GM12801 (cell line): ENCODE results near the gene MGST3.

ENCODE experiments used
- CTCF ChIP-seq: IDR thresholded peaks from one replicate; pipeline ENCODE4 v1.5.1; 2011; ENCODE audit warnings: control low read depth; ENCODE audit not compliant: insufficient read length; ENCODE audit errors: extremely low read depth

Gene MGST3

DNA sequence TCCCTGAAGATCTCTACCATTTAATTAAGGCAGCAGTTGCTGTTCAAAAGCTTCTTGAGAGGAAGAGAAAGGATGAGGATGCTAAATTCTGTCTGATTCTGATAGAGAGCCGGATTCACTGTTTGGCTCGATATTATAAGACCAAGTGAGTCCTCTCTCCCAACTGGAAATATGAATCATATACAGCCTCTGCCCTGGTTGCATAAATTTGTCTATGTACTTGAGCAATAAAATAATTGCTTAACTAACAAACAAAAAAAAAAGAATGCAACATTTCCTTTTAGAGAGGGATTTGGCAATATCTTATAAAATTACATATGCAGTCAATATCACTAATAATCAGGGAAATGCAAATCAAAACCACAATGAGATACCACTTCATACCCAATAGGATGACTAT, 40.5 kb downstream of the MGST3 start:
- no peak for TF ChIP-seq CTCF

GRCh38 chr1:165674599-165674998, 43.6 kb downstream of the MGST3 start:
- TF ChIP-seq CTCF, result no peak

- no peak for TF ChIP-seq CTCF
These were observed 44.8 kb downstream of the MGST3 start for GRCh38 chr1:165675794-165676193.

GRCh38 chr1:165678509-165678908, 47.5 kb downstream of the MGST3 start:
- TF ChIP-seq CTCF, result no peak

- no peak for TF ChIP-seq CTCF
These were observed 48.4 kb downstream of the MGST3 start for GRCh38 chr1:165679282-165680036.

- TF ChIP-seq CTCF, result no peak
These were observed 49.3 kb downstream of the MGST3 start for GRCh38 chr1:165680303-165680702.

DNA sequence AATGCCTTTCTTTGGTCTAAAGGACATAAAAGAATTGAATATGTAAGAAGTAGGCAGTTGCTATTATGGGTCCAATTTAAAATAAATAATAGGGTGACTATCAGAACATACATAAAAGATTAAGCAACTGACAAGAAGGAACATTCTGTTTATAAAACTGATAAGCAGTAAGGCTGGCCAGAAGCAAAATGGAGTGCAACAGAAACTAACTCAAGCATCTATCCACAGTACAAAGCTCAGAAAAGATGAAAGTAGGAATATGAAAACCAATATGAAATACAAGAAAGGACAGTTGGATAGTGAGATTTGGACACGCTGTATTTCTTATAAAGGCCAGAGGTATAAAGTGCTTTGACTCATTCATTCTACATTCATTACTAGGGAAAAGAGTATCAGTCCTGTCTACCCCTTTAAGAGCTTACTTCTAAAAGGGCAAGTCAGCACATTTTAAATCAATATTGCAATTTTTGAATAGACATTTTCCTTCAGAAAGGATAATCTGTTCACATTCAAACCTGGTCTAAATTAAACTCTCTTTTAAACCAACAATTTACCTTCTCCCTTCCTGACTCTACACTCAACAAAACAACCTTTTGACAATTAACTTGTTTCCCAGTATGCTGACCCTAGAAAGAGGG, 52.9 kb downstream of the MGST3 start:
- no peak for TF ChIP-seq CTCF
